ENCODE data around the gene DDX41.

The DDX41 gene

GRCh38 chr5:177483042-177483441 lies 33.7 kb downstream of the DDX41 start:
- no peak for DNase-seq

DNA sequence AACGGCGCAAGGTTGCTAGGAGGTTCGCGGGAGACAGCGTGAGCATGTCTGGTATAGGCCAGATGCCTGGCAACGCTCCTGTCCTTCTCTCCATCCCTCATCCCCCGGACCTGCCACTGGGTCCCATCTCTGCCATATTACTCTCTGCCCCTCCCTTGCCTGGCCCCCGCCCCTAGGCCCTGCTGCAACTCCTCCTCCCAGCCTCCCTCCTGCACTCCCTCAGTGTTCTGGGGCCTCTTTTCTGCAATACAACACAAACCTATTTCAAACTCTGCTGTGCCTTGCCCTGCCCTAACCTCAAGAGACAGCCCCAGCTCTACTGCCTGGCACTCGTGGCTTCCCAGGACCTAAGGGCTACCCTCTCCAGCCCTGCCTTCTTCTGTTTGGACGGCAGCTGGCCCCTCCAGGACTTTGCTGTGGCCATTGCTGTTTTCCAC lies 34.4 kb downstream of the DDX41 start:
- DNase-seq: no peak

DNA sequence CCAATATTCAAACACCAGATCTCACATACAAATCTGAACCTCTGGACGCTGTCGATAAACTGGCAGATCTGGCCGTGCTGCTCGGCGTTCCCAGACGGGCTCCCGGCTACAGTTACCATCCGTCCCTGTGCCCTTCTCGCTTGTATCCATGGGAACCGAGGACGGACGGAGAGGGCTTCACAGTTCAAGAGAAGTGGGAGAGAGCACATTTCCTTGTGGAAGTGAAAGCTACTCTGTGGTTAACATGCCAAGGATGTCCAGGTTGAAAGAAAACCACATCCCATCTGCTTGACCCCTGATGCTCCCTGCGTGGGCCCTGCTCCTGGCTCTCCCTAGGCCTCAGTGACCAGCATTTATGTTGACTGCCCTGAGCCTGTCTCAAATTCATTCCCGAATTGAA lies 37.0 kb downstream of the DDX41 start:
- DNase-seq: no peak

DNA sequence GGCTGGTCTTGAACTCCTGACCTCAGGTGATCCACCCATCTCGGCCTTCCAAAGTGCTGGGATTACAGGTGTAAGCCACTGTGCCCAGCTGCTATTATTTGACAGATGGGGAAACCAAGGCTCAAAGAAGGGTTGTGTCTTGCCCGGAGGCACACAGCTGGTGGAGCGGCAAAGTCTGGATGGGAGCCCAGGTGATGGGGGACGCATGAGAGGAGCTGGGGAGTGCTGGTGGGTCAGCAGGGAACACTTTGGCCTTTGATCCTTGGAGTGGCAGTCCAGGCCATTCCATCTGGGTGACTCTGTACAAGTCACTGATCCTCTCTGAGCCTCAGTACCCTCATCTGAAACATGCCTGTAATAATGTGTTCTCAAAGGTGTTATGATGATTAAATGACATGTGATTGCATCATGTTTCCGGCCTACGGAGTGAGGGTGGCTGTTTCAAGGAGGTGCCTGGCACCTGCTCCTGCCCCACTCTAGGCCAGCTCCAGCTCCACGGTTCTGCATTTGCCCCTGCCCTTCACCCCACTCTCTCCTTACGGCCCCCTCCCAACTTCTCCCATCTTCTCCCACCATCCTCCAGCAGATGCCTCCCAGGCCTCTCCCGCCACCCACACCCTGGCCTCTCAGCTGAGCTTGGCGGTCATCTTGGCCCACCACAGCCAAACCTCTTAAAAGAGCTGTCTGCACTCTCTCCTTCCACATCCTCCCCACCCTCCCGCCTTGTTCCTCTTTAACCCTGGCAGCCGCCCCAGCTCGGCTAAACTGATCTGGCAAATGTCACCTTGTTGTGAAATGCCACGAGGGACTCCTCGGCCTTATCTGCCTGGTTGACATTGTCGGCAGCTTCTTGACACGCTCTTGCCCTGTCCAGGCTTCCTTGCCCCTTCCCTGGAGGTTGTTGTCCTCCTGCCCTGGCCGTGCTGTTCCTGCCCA lies 37.8 kb downstream of the DDX41 start:
- peak; percentile 59 for DNase-seq

GRCh38 chr5:177477701-177478477 lies 38.9 kb downstream of the DDX41 start:
- DNase-seq: no peak

GRCh38 chr5:177476531-177477233 lies 40.1 kb downstream of the DDX41 start:
- no peak for DNase-seq

DNA sequence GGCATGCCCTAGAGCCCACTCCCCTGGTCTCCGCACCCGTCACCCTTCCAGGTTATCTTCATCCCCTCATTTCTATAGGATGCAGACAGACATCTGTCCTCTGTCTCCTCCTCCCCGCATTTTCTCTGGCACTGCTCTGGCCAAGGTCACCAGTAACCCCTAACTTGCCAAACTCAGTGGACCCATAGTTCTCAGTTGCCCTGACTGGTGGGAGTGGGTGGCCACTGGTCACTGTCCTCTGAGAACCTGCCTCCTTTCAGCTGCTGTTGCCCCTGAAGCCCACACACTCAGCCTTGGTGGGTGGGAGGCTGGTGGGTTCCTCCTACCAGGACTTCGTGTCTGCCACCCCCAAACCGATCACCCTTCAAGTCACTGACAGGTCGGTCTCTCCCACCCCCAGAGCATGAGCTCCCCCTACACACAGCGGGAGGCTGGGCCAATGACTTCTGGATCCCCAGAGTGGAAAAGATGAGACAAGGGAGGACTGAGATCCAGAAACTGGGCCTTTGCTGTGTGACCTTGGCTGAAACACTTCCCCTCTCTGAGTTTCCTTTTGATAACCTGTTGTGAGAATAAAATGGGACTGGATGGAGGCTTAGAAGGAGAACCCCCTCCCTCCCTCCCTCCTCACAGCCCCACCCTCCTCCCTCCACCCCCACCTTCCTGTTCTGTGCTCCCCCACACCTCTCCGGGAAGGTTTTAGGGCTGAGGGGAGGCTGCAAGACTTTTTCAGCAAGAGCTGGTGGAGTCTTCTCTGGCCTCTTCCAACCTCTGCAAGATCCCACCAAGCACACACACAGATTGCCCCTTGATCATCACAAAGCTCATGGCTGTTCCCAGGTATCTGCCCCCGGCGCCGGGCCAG lies 41.0 kb downstream of the DDX41 start:
- no peak for DNase-seq

DNA sequence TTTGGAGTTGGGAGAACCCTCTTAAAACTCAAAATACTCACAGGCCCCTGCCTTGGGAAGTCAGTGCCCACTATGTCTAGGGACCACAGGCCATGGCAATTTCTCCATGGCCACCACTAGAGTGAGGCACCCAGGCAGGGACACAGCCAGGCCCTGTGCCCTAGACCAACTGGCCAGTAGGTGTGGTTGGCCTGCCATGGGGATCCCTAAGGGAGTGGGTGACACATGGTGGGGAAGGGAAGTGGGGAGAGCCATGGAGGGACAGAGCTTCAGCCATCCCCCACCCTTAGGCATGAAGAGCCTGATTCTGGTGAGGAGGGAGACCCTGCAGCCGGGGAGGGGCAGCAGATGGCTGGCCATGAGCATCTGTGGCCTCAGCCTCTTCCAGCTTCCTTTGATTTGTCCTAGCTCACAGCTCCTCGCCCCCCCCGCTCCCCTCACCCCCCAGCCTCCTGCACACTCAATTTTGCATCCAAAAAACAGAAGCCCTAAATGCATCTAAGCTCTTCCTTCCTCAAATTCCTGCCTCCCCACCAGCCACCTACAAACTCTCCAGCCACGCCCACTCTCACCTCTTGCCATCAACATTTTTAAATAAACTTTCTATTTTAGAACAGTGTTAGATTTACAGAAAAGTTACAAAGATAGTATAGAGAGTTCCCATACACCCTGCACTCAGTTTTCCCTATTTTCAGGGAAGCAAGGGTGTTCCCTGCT lies 41.8 kb downstream of the DDX41 start:
- no peak for DNase-seq

DNA sequence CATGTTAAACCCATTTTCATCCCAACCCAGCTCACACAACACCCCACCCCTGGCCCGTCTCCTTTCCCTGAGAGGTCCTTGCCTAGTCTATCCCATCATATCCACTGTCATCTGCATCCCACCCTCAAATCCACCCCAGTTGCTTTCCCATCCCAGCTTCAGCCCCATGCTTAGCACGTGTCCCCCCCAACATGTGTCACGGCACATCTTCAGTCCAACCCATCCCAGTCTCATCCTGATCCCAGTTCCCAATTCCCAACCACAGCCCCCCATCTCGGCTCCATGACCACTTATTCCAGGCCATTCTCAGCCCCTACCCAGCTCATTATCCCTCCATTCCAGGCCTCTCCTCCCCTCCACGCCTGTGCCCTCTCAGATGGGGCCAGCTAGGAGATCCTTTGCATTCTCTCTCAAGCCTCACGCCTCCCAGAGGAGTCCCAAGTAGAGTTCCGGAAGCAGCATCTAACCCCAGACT lies 42.7 kb downstream of the DDX41 start:
- DNase-seq: no peak

- DNase-seq: no peak
These were observed 43.2 kb downstream of the DDX41 start, which contains the start of gene DBN1 for GRCh38 chr5:177473443-177474001. Gene DBN1, minus strand, starts transcription at chr5:177473634. Its CDS starts 113 bp downstream, at chr5:177473521.

GRCh38 chr5:177472460-177473442 lies 44.0 kb downstream of the DDX41 start:
- DNase-seq: no peak

DNA sequence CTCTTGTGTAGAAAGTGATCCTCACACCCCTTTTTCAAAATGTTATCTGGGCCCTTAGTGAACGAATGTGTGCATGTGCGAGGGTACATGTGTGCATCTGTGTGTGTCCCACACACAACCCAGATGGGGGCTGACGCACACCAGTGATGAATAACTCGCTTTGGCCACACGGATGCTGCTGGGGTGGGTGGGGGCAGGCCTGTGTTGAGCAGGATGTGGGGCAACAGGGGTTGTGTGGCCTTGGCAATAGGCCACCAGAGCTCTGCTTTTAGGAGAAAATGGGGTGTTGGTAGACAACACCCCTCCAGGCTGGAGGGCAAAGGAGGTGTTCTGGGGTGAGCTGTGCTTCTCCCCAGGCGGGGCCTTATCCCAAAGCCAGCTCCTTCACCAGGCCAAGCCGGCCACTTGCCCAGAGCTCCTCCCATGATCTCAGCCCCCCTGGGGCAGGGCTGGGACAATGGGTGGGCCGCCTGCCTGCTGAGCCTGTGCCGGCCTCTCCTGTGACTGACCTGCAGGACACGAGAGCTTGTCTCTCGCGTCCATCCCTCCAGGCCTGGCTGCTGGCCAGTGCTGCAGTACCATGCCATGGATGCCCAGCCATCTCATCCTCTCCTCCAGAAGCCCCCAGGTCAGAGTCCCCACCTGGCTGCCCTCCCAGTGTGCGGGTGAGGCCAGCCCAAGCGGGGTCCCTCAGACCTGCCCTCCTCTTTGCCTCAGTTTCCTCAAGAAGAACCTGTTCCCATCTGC lies 45.0 kb downstream of the DDX41 start:
- DNase-seq: no peak

DNA sequence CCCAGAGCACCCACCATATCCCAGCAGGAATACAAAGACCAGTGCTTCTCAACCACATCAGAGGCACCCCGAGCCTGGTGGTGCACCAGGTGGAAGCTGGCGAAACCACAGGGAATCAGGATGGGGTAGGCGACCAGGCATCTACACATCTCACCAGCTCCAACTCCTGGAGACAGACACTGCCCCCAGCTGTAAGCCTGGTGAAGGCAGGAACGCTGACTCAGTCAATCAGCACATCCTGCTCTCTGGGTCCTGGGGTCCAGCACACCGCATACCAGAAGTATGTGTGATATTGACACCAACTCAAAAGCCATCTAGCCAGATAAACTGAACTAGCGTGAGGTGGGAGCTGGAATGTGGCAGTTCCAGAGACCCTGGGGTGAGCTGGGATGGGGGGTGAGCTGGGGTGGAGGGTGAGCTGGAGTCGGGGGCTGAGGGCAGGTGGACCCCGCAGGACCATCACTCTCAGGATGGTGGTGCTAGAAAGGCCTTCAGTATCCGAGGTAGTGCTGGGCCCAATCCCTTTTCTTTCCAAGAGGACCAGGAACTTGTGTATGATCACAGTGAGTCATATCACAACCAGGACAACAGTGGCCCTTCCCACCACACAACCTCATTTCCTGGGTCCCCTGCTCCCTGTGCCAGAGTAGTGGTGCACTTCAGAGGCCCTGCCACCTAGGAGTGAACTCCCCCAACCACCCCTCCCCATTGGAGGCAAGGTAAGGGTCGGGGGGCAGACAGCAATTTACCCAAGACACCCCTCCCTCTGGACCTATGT lies 45.8 kb downstream of the DDX41 start:
- DNase-seq: no peak

- no peak for DNase-seq
These were observed 46.8 kb downstream of the DDX41 start for GRCh38 chr5:177469750-177470525.

DNA sequence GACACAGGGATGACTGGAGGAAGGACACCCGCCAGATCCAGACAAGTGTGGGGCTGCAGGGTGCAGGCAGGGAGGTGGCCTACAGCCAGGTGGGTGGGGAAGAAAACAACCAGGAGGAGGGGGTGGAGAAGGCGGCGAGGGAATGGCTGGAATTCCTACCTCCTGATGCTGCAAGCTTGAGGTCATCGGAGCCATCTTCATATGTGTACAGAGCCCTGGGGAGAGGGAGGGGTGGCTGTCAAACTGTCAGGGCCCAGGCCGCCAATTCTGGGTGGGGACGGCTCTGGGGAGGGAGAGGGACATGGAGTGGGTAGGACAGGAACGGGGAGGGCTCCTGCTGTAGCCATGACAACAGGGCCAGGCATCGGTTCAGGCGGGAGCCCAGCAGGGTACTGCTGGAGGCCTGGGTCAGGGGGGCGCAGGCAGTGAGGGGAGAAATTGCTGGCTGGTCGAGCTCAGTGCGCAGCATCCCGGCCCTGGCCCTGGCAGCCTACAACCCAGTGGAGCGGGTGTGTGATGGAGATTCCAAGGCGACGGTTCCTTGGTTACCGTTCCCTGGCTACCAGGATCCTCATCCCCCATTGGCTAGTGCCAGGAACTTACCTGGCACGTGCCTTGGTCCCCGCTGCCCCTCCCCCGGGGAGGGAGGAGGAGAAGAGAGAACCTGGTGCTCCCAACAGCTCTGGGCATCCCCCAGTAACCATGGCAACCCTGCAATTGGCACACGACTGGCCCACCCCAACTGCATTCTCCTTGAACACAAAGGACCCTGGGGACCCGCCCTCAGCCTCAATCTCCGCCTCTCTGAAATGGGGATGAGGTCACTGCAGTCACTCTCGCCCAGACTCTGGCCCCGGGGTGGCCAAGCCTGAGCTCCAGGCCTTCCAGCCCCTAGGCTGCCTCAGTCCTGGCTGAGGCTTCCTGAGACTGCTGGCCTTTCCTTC lies 47.8 kb downstream of the DDX41 start:
- DNase-seq: no peak

DNA sequence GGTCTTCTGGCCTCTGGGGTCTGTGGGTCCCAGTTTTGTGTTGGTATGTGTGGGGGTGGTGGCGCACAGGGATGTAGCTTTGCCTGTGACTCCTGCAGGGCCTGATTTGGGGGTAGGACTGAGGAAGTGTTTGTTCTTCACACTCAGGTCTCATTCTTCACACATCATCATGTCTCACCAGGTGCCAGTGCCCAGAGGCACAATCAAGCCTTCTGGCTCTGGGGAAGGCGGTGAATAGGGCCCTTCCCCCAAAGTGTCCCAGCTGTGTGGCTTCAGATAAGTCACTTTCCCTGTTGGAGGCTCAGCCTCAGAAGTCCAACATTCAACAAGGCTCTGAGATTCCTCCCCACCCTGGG lies 48.5 kb downstream of the DDX41 start:
- DNase-seq: no peak
